ENCODE measurements around the gene OR5H2. TPM values are rescaled to one million over a fixed set of nuclear protein-coding genes. Genes with fewer than 3 reads are reported as not detected.
"Not testable (repeated sequence)": the region's sequence is repeated elsewhere in the genome, so short reads cannot be mapped to it uniquely, and the experiment has no call there.

The OR5H2 gene
- total RNA-seq, 4 donors from 2014 or later: not detected

DNA sequence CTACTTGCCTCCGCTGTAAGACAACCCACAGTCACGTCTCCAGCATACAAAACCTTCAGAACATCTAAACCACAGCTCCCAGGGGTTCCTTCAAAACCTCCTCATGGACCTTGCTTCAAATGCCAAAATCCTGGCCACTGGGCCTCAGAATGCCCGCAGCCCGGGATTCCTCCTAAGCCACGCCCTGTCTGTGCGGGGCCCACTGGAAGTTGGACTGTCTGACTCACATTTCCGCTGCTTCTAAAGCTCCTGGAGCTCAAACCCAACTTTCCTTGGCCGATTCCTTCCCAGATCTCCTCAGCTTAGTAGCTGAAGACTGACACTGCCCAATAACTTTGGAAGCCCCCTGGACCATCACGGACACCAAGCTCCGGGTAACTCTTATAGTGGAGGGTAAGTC is 36.2 kb upstream of the OR5H2 start:
- H3K9me3 ChIP-seq: peaks cover 0 to 4% (median 0%) of the 10 kb centered on the region in 4 donors
- TF ChIP-seq POLR2AphosphoS5 (IDR thresholded peaks at IDR 0.05): no peak
- TF ChIP-seq, protein P1, sequence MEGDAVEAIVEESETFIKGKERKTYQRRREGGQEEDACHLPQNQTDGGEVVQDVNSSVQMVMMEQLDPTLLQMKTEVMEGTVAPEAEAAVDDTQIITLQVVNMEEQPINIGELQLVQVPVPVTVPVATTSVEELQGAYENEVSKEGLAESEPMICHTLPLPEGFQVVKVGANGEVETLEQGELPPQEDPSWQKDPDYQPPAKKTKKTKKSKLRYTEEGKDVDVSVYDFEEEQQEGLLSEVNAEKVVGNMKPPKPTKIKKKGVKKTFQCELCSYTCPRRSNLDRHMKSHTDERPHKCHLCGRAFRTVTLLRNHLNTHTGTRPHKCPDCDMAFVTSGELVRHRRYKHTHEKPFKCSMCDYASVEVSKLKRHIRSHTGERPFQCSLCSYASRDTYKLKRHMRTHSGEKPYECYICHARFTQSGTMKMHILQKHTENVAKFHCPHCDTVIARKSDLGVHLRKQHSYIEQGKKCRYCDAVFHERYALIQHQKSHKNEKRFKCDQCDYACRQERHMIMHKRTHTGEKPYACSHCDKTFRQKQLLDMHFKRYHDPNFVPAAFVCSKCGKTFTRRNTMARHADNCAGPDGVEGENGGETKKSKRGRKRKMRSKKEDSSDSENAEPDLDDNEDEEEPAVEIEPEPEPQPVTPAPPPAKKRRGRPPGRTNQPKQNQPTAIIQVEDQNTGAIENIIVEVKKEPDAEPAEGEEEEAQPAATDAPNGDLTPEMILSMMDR (IDR thresholded peaks at IDR 0.05): no peak
- no peaks in the 10 kb centered on the region for H3K36me3 ChIP-seq
- 89% methylated on average over 9 of the region's 10 CpGs for WGBS
- no peak overlapping the region for H3K4me3 ChIP-seq
- intact Hi-C loops (cut with DNase I): no loop called here
- H3K27ac ChIP-seq (replicated peaks in 1 of 4): no peak overlapping the region
- H3K27me3 ChIP-seq: no peaks in the 10 kb centered on the region
- H3K4me1 ChIP-seq: no peaks in the 10 kb centered on the region
- no peak for DNase-seq (ENCODE audit: extremely low spot score)

DNA sequence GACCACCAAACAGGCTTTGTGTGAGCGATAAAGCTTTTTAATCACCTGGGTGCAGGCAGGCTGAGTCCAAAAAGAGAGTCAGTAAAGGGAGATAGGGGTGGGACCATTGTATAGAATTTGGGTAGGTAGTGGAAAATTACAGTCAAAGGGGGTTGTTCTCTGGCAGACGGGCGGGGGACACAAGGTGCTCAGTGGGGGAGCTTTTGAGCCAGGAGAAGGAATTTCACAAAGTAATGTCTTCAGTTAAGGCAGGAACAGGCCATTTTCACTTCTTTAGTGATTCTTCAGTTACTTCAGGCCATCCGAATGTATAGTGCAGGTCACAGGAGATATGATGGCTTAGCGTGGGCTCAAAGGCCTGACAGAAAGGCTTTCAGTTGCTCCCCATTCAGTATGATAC is 26.3 kb upstream of the OR5H2 start:
- H3K27me3 ChIP-seq; H3K4me3 ChIP-seq; H3K4me1 ChIP-seq; H3K27ac ChIP-seq (replicated peaks in 1 of 4); DNase-seq (ENCODE audit: extremely low spot score); H3K36me3 ChIP-seq; intact Hi-C loops (cut with DNase I); H3K9me3 ChIP-seq: not testable (repeated sequence)
- 70% methylated on average over 5 of the region's 5 CpGs for WGBS

DNA sequence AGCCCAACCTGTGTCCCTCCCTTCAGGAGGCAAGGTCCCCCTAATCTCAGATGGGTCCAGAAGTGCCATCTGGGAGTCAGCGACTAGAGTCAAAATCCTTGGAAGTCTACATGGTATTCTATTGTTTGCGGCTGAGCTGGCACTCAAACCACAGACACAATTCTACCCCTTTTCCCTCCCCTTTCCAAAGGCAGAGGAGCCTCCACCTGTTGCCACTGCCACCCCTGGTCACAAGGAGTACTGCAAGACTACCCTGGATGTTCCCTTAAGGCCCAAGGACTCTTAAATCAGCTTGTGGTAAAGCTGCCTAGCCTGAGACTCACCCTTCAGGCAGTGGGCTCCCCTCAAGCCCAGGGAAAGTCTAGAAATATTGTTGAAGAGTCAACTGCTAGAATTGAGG is 22.6 kb upstream of the OR5H2 start:
- 55% methylated on average over 2 of the region's 2 CpGs for WGBS
- TF ChIP-seq POLR2A (IDR thresholded peaks at IDR 0.05; ENCODE audit: low read depth) (no peak), POLR2AphosphoS5 (IDR thresholded peaks at IDR 0.05) (no peak), EP300 (IDR thresholded peaks at IDR 0.05) (no peak)
- TF ChIP-seq, protein P1 (IDR thresholded peaks at IDR 0.05): no peak

DNA sequence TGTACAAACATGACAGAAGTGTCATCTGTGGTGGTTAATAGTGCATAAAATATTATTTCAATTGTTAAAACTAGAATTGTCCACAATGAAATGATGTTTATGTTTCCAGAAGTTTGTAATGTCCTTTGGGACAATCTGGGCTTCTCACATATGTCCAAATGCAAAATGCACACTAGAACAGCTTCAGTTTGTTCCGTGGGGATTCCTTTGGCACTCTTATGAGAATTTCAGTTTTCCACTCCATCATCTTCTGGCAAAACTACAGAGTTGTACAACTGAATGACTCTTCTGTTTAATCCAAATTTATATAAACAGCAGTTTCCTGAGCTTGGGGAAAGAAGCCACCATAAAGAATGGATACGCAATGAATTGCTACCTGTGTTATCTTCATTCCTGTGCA is 20.3 kb upstream of the OR5H2 start:
- intact Hi-C loops (cut with DNase I): no loop called here

More for the DNA sequence above, 22.6 kb upstream of the OR5H2 start:
- Histone ChIP-seq H3K27me3 (no peaks in the 10 kb centered on the region), H3K36me3 (no peaks in the 10 kb centered on the region), H3K27ac (replicated peaks in 1 of 4) (no peak overlapping the region), H3K4me3 (no peak overlapping the region), H3K9me3 (peaks cover 0 to under 1% (median 0%) of the 10 kb centered on the region in 4 donors), H3K4me1 (no peaks in the 10 kb centered on the region)
- intact Hi-C loops (cut with DNase I): no loop called here
- no peak for DNase-seq (ENCODE audit: extremely low spot score)

DNA sequence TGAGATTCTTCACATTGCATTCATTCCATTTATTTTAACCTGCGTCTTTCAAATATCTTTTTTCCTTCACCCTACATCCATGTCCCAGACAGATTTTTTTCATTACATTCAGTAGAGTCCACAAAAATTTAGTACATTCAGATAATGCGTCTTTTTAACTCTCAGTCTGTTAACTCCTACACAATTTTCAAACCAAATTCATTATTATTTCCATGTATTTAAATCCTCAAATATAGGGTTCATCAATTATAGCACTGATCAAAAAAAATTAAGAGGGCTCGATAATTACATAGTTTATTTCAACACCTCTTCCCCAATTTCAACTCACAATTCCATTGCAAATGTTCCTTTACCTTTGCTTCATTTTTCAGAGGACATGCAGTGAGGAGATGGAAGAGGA is 18.4 kb upstream of the OR5H2 start, which contains the start of gene OR5H6:
TSS of gene OR5H6 (plus strand) at position 301 of the 400 bp plus-strand sequence. CDS start at position 390, 89 bp downstream.
- TF ChIP-seq EP300 (IDR thresholded peaks at IDR 0.05) (no peak), POLR2AphosphoS5 (IDR thresholded peaks at IDR 0.05) (no peak), POLR2A (IDR thresholded peaks at IDR 0.05; ENCODE audit: low read depth) (no peak)
- TF ChIP-seq, protein P1 (IDR thresholded peaks at IDR 0.05): no peak
- Histone ChIP-seq H3K9me3 (no peaks in the 10 kb centered on the region), H3K27me3 (no peaks in the 10 kb centered on the region), H3K4me1 (no peaks in the 10 kb centered on the region), H3K27ac (replicated peaks in 1 of 4) (no peak within 1 kb of the TSS), H3K4me3 (no peak within 1 kb of the TSS), H3K36me3 (no peaks in the 10 kb centered on the region)
- DNase-seq (ENCODE audit: extremely low spot score): no peak
- intact Hi-C loops (cut with DNase I): no loop called here
- 73% methylated on average over 3 of the region's 3 CpGs for WGBS

More for the DNA sequence above, 20.3 kb upstream of the OR5H2 start:
- H3K4me1 ChIP-seq: no peaks in the 10 kb centered on the region
- H3K36me3 ChIP-seq: no peaks in the 10 kb centered on the region
- no peak for DNase-seq (ENCODE audit: extremely low spot score)
- no peaks in the 10 kb centered on the region for H3K27me3 ChIP-seq
- no peak overlapping the region for H3K4me3 ChIP-seq
- no peak overlapping the region for H3K27ac ChIP-seq (replicated peaks in 1 of 4)
- TF ChIP-seq, protein P1 (IDR thresholded peaks at IDR 0.05): no peak
- TF ChIP-seq POLR2A (IDR thresholded peaks at IDR 0.05; ENCODE audit: low read depth) (no peak), POLR2AphosphoS5 (IDR thresholded peaks at IDR 0.05) (no peak), EP300 (IDR thresholded peaks at IDR 0.05) (no peak)
- whole genome bisulfite sequencing: 53% methylated on average over 2 of the region's 2 CpGs
- H3K9me3 ChIP-seq: no peaks in the 10 kb centered on the region

All from esophagus muscularis mucosa (tissue), 4 donors.